Measurements from ENCODE around the gene DLX3. TPM values are rescaled to one million over a fixed set of nuclear protein-coding genes. Genes with fewer than 3 reads are reported as not detected.

Gene DLX3
- total and polyA plus RNA-seq, 2 donors (not counting 1 experiment from before 2014, with no cell fraction given), result not detected

DNA sequence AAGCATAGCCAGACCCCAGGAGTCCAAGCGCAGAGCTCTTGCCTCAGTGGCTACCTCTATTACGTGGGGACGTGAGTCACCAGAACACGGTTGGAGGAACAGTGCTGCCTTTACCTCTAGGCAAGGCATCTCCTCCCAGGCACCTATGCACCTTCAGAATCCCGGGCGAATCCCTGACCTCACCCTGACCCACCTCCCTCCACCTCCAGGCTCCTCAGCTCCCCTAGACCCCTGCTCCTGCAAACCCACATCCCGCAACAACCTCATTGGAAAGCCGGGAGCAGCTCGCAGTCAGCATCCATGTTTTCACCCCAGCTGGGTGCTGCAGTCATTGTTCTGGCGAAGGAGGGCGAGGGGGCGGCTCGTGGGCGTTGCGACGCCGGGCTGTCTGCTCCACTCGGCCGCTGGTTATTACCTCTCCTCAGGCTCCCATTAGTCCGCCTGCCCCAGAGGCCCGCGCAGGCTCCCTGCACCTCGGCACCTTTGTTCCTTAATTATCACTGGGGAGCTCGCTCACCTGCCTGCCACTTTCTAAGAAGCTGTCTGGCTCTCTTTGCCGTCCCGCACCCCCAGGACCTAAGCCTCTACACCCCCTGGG lies 50.7 kb downstream of the DLX3 start:
- Histone ChIP-seq H3K9ac (ENCODE audit: insufficient read depth, low read length) (no peak overlapping the region), H4K20me1 (ENCODE audit: control insufficient read depth, extremely low read depth, insufficient read depth, low read length) (no peaks in the 10 kb centered on the region), H3K79me2 (ENCODE audit: control insufficient read depth, insufficient read depth, low read length) (no peaks in the 10 kb centered on the region), H3K27ac (ENCODE audit: insufficient read depth, low read length) (no peak overlapping the region), H3K9me3 (ENCODE audit: control insufficient read depth, insufficient read depth, low read depth, low read length) (no peaks in the 10 kb centered on the region), H3K4me2 (ENCODE audit: extremely low read depth, insufficient read depth, low read length) (no peak overlapping the region), H2AFZ (ENCODE audit: low read length) (no peak overlapping the region), H3K4me3 (replicated peaks in 1 of 4; ENCODE audit: control extremely low read depth in 1 of 4, insufficient read depth in 1 of 4, low read depth in 3 of 4, low read length in 4 of 4) (no peak overlapping the region), H3K4me1 (ENCODE audit: control insufficient read depth, extremely low read depth, insufficient read depth, low read length) (no peaks in the 10 kb centered on the region), H3K27me3 (ENCODE audit: control insufficient read depth, insufficient read depth, low read length) (peaks cover 37% of the 10 kb centered on the region), H3K36me3 (ENCODE audit: control insufficient read depth, insufficient read depth, low read length) (no peaks in the 10 kb centered on the region)
- no peak for TF ChIP-seq EZH2 (IDR thresholded peaks at IDR 0.05; ENCODE audit: low read length, missing control alignments)
- TF ChIP-seq, protein P1, sequence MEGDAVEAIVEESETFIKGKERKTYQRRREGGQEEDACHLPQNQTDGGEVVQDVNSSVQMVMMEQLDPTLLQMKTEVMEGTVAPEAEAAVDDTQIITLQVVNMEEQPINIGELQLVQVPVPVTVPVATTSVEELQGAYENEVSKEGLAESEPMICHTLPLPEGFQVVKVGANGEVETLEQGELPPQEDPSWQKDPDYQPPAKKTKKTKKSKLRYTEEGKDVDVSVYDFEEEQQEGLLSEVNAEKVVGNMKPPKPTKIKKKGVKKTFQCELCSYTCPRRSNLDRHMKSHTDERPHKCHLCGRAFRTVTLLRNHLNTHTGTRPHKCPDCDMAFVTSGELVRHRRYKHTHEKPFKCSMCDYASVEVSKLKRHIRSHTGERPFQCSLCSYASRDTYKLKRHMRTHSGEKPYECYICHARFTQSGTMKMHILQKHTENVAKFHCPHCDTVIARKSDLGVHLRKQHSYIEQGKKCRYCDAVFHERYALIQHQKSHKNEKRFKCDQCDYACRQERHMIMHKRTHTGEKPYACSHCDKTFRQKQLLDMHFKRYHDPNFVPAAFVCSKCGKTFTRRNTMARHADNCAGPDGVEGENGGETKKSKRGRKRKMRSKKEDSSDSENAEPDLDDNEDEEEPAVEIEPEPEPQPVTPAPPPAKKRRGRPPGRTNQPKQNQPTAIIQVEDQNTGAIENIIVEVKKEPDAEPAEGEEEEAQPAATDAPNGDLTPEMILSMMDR (conservative IDR thresholded peaks at IDR 0.05 in 1 of 2, IDR thresholded peaks at IDR 0.05 in 1 of 2; ENCODE audit: low read depth in 1 of 2, low read length in 2 of 2), result no peak
- DNase-seq (ENCODE audit: low read depth in 2 of 2), result no peak

DNA sequence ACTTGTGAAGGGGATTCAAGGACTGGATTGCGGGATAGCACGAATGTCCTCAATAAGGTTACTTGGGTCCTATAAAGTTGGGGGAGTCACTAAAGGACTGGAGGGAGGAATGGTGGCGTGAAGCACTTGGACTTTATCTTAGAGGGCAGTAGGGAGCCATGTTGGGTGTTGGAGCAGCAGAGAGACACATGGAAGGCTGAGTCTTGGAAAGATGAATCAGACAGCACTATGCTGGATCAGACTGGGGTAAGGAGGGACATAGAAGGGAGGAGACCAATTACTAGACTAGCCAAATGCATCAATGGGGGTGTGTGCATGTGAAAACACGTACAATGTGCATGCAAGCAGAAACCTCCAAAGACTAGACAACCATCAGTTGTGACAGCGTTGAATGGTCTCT lies 52.1 kb downstream of the DLX3 start:
- peaks cover 37% of the 10 kb centered on the region for H3K27me3 ChIP-seq (ENCODE audit: control insufficient read depth, insufficient read depth, low read length)
- H3K4me3 ChIP-seq (replicated peaks in 1 of 4; ENCODE audit: control extremely low read depth in 1 of 4, insufficient read depth in 1 of 4, low read depth in 3 of 4, low read length in 4 of 4), result no peak overlapping the region

DNA sequence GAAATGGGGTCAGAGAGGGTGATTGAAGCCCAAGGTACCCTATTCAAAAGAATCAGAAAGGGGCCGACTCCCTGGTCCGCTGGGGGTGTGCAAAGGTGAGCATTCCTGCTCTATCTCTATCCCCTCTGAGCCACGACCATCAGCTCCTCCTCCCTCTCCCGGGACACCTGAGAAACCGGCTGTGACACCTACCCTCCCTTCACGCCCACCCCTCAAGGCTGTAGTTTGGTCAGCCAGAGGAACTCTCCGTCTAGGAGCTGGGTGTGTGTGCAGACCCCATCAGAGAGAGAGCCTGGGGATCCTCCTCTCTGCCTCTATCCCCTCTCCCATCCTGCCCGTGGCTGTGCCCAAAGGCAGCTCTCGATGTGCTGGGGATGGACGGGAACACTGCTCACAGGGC lies 53.6 kb downstream of the DLX3 start:
- no peak overlapping the region for H2AFZ ChIP-seq (ENCODE audit: low read length)
- H3K4me2 ChIP-seq (ENCODE audit: extremely low read depth, insufficient read depth, low read length), result no peak overlapping the region
- H3K27ac ChIP-seq (ENCODE audit: insufficient read depth, low read length), result no peak overlapping the region
- no peak overlapping the region for H3K9ac ChIP-seq (ENCODE audit: insufficient read depth, low read length)
- H4K20me1 ChIP-seq (ENCODE audit: control insufficient read depth, extremely low read depth, insufficient read depth, low read length), result no peaks in the 10 kb centered on the region
- DNase-seq (ENCODE audit: low read depth in 2 of 2), result no peak
- TF ChIP-seq, protein P1 (conservative IDR thresholded peaks at IDR 0.05 in 1 of 2, IDR thresholded peaks at IDR 0.05 in 1 of 2; ENCODE audit: low read depth in 1 of 2, low read length in 2 of 2), result no peak
- no peak for TF ChIP-seq EZH2 (IDR thresholded peaks at IDR 0.05; ENCODE audit: low read length, missing control alignments)
- H3K27me3 ChIP-seq (ENCODE audit: control insufficient read depth, insufficient read depth, low read length), result peaks cover 34% of the 10 kb centered on the region
- H3K79me2 ChIP-seq (ENCODE audit: control insufficient read depth, insufficient read depth, low read length), result no peaks in the 10 kb centered on the region
- no peaks in the 10 kb centered on the region for H3K36me3 ChIP-seq (ENCODE audit: control insufficient read depth, insufficient read depth, low read length)
- H3K4me3 ChIP-seq (replicated peaks in 1 of 4; ENCODE audit: control extremely low read depth in 1 of 4, insufficient read depth in 1 of 4, low read depth in 3 of 4, low read length in 4 of 4), result no peak overlapping the region
- no peaks in the 10 kb centered on the region for H3K4me1 ChIP-seq (ENCODE audit: control insufficient read depth, extremely low read depth, insufficient read depth, low read length)
- no peaks in the 10 kb centered on the region for H3K9me3 ChIP-seq (ENCODE audit: control insufficient read depth, insufficient read depth, low read depth, low read length)

More for the DNA sequence above, 52.1 kb downstream of the DLX3 start:
- Histone ChIP-seq H3K4me2 (ENCODE audit: extremely low read depth, insufficient read depth, low read length) (no peak overlapping the region), H3K27ac (ENCODE audit: insufficient read depth, low read length) (no peak overlapping the region), H3K9ac (ENCODE audit: insufficient read depth, low read length) (no peak overlapping the region), H3K4me1 (ENCODE audit: control insufficient read depth, extremely low read depth, insufficient read depth, low read length) (no peaks in the 10 kb centered on the region), H3K79me2 (ENCODE audit: control insufficient read depth, insufficient read depth, low read length) (no peaks in the 10 kb centered on the region), H4K20me1 (ENCODE audit: control insufficient read depth, extremely low read depth, insufficient read depth, low read length) (no peaks in the 10 kb centered on the region), H2AFZ (ENCODE audit: low read length) (no peak overlapping the region), H3K9me3 (ENCODE audit: control insufficient read depth, insufficient read depth, low read depth, low read length) (no peaks in the 10 kb centered on the region), H3K36me3 (ENCODE audit: control insufficient read depth, insufficient read depth, low read length) (no peaks in the 10 kb centered on the region)
- DNase-seq (ENCODE audit: low read depth in 2 of 2), result no peak
- TF ChIP-seq, protein P1 (conservative IDR thresholded peaks at IDR 0.05 in 1 of 2, IDR thresholded peaks at IDR 0.05 in 1 of 2; ENCODE audit: low read depth in 1 of 2, low read length in 2 of 2), result no peak
- no peak for TF ChIP-seq EZH2 (IDR thresholded peaks at IDR 0.05; ENCODE audit: low read length, missing control alignments)

Other genes starting within 250 kb of the DLX3 start
- gene FAM117A, start 231.1 kb downstream of the DLX3 start, total RNA-seq, result 1.0 and 3.3 TPM in 2 replicates
- 2.3 and 2.4 TPM in 2 replicates for gene FAM117A, start 231.1 kb downstream of the DLX3 start, polyA plus RNA-seq
- 30.3 and 35.5 TPM in 2 replicates for gene KAT7, start 206.5 kb downstream of the DLX3 start, total RNA-seq
- 25.6 and 34.2 TPM in 2 replicates for gene KAT7, start 206.5 kb downstream of the DLX3 start, polyA plus RNA-seq
- not detected in 2 replicates for gene TAC4, start 147.2 kb downstream of the DLX3 start, total RNA-seq
- not detected in 2 replicates for gene TAC4, start 147.2 kb downstream of the DLX3 start, polyA plus RNA-seq
- not detected in 2 replicates for gene DLX4, start 26.0 kb downstream of the DLX3 start, total RNA-seq
- not detected in 2 replicates for gene DLX4, start 26.0 kb downstream of the DLX3 start, polyA plus RNA-seq
- 89.1 and 269 TPM in 2 replicates for gene ITGA3, start 60.9 kb upstream of the DLX3 start, total RNA-seq
- gene ITGA3, start 60.9 kb upstream of the DLX3 start, polyA plus RNA-seq, result 67.3 and 76.6 TPM in 2 replicates
- gene PDK2, start 100.1 kb upstream of the DLX3 start, total RNA-seq, result 19.2 and 19.3 TPM in 2 replicates
- 41.0 and 44.6 TPM in 2 replicates for gene PDK2, start 100.1 kb upstream of the DLX3 start, polyA plus RNA-seq
- 2.1 and 2.3 TPM in 2 replicates for gene SAMD14, start 134.9 kb upstream of the DLX3 start, total RNA-seq
- 1.4 and 3.8 TPM in 2 replicates for gene SAMD14, start 134.9 kb upstream of the DLX3 start, polyA plus RNA-seq
- gene PPP1R9B, start 155.5 kb upstream of the DLX3 start, total RNA-seq, result 41.5 and 45.5 TPM in 2 replicates
- 22.1 and 26.0 TPM in 2 replicates for gene PPP1R9B, start 155.5 kb upstream of the DLX3 start, polyA plus RNA-seq
- 4.1 and 4.3 TPM in 2 replicates for gene SGCA, start 170.8 kb upstream of the DLX3 start, total RNA-seq
- gene SGCA, start 170.8 kb upstream of the DLX3 start, polyA plus RNA-seq, result 1.4 and 1.6 TPM in 2 replicates
- gene COL1A1, start 206.4 kb upstream of the DLX3 start, total RNA-seq, result 577 and 584 TPM in 2 replicates
- 541 and 604 TPM in 2 replicates for gene COL1A1, start 206.4 kb upstream of the DLX3 start, polyA plus RNA-seq

Measured in fibroblast of lung (primary cell).